Kidney capillary endothelial cell (primary cell): ENCODE measurements around the gene IFNK.
A peak's percentile ranks its signal among the peaks of the same experiment; 100 is the strongest.
"Not testable (repeated sequence)": the region's sequence is repeated elsewhere in the genome, so short reads cannot be mapped to it uniquely, and the experiment has no call there.

Source experiments
- DNase-seq: peaks from one replicate; pipeline ENCODE4 v3.0.0-alpha.2; 2018; ENCODE audit warnings: low spot score

IFNK gene

GRCh38 chr9:27524236-27524635 is at the start of gene IFNK:
TSS of gene IFNK (plus strand) at chr9:27524290. CDS start at chr9:27524337, 47 bp downstream.
- no peak for DNase-seq

GRCh38 chr9:27474305-27474704 is 49.8 kb upstream of the IFNK start:
- no peak for DNase-seq

GRCh38 chr9:27475057-27475595 is 49.0 kb upstream of the IFNK start:
- no peak for DNase-seq

- no peak for DNase-seq
Observed at GRCh38 chr9:27476870-27477515, 47.1 kb upstream of the IFNK start.

GRCh38 chr9:27478322-27478721 is 45.8 kb upstream of the IFNK start:
- DNase-seq = no peak

- no peak for DNase-seq
Observed at GRCh38 chr9:27482709-27483108, 41.4 kb upstream of the IFNK start.

GRCh38 chr9:27483576-27483975 is 40.5 kb upstream of the IFNK start:
- DNase-seq = no peak

GRCh38 chr9:27485158-27485557 is 38.9 kb upstream of the IFNK start:
- no peak for DNase-seq

GRCh38 chr9:27487128-27487640 is 36.9 kb upstream of the IFNK start:
- no peak for DNase-seq

GRCh38 chr9:27487927-27488326 is 36.2 kb upstream of the IFNK start:
- no peak for DNase-seq

- DNase-seq = no peak
Observed at GRCh38 chr9:27489087-27489876, 34.8 kb upstream of the IFNK start.

GRCh38 chr9:27491154-27491553 is 32.9 kb upstream of the IFNK start:
- DNase-seq = no peak

GRCh38 chr9:27495480-27496134 is 28.5 kb upstream of the IFNK start:
- DNase-seq = no peak

- DNase-seq = no peak
Observed at GRCh38 chr9:27496135-27496504, 28.0 kb upstream of the IFNK start.

GRCh38 chr9:27497883-27498417 is 26.1 kb upstream of the IFNK start:
- DNase-seq = no peak

GRCh38 chr9:27499451-27499850 is 24.6 kb upstream of the IFNK start:
- peak; percentile 83 for DNase-seq

- DNase-seq = not testable (repeated sequence)
Observed at GRCh38 chr9:27500902-27501301, 23.2 kb upstream of the IFNK start.

GRCh38 chr9:27503623-27504022 is 20.5 kb upstream of the IFNK start:
- no peak for DNase-seq

- DNase-seq = no peak
Observed at GRCh38 chr9:27504259-27504658, 19.8 kb upstream of the IFNK start.

GRCh38 chr9:27505744-27506161 is 18.3 kb upstream of the IFNK start:
- peak; percentile 48 for DNase-seq

- DNase-seq = no peak
Observed at GRCh38 chr9:27506981-27507380, 17.1 kb upstream of the IFNK start.

GRCh38 chr9:27510780-27511179 is 13.3 kb upstream of the IFNK start:
- no peak for DNase-seq
